NCI-H128 (cell line): ENCODE data around the gene SLC6A5.
A peak's percentile ranks its signal among the peaks of the same experiment; 100 is the strongest.

ENCODE experiments used
- DNase-seq: peaks from one replicate; lab custom pipeline; 2025; ENCODE audit not compliant: unreplicated experiment; lab: John Stamatoyannopoulos, UW

Gene SLC6A5

DNA sequence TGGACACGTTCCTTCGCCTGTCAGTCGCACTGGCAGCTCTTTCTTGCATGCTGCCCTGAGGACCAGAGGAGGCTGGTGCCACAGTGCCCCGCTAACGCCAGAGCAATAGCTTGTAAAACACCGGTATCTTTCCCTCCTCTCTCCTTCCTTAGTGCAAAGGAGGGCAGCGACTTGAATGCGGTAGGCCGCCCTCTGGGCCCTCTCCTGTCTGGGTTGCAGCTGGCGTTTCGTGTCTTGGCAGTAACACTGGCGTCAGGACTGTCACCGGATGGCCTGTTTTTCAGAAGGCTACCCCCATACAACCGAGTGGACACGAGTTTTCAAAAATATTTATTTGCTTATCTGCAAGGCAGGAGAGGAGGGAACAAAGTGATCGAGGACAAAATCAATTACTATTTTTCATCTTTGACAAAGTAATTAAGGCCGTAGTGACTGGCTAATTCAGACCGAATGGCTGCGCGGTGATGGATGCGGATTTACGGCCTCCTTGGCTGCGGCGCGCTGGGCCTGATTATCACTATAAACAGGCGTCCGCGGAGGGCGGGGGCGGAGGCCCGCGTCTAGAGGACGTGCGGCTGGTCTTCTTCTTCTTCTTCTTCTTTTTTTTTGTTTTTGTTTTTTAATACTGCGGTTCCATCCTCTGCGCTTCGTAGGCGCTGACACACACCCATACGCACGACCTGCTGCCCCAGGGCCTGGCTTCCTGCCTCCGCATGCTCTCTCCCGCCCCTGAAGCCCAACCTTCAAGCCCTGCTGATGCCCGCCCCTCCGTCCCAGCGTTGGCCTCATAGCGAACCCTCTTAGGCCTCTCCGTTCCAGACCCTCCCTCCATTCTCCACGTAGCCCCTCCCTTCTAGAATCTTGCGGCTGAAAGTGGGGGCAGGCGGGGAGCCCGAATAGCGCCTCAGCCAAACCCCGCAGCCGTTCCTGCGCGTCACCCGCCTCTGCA is 2.9 kb upstream of the SLC6A5 start:
- DNase-seq: no peak

DNA sequence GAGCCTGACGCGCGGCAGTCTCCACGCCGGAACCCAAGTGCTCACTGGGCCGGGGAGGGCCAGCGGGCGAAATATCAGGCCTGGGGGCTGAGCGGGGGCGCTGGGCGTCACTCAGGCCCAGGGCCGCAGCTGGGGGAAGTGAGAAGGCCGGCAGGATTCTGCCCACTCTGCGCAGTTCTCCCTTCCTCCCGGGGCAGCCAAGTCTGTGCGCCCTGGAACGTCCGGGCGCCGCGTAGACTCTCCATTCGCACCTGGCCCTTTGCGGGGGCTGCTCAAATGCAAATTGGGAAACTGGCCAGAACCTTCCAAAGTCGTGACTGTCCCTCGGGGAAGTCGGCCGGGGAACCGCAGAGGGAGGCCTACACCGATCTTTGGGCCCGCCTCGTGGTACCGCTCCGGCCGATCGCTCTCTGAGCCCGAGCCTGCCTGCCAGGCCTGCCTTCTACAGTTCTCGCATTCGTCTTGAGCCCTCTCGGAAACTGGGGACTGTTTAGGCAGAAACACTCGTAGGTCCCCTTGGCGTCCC is 2.2 kb upstream of the SLC6A5 start:
- no peak for DNase-seq

- no peak for DNase-seq
Observed at GRCh38 chr11:20597680-20598484, 1.5 kb upstream of the SLC6A5 start.

DNA sequence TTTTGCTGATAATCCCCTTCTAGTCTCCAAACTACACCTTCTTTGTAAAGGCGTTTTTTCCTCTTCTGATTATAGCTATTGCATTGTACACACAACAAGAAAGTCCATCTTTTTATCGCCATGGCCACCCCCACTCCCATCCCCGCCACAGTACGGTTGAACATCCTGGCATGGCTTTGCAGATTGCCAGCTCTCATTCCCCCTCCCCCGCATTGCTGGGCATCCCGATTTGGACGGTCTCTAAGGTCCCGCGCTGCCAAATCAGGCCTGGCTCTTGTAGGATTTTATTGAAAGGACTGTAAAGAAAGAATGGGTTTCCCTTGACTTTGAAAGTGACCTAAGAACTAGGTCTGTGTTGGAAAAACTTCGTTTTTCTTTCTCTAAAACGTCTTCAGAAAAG is 916 bp upstream of the SLC6A5 start:
- DNase-seq: no peak

- DNase-seq: no peak
Observed at GRCh38 chr11:20600020-20600346, 575 bp downstream of the SLC6A5 start.

DNA sequence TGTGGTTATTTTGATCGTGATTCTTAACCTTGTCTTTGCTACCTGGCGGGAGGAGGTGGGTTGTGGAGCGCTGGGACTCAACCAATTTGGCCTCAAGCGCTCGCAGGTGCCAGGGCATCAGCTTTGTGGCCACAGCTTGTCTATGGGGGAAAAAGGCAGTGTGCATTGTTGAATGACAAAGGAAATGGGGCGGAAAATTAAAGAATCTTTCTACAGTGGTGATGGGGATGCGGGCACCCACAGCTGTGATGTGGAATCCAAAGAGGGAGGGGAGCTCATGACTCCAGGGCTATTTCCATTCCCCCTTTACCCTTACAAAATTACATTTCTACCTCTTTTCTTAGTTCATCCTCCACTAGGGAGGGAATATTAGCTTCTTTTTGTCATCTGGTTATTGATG is 1.1 kb downstream of the SLC6A5 start:
- no peak for DNase-seq

GRCh38 chr11:20601221-20601914 is 2.0 kb downstream of the SLC6A5 start:
- DNase-seq: no peak

- DNase-seq: no peak
Observed at GRCh38 chr11:20604295-20604803, 4.9 kb downstream of the SLC6A5 start.

GRCh38 chr11:20604864-20605601 is 5.6 kb downstream of the SLC6A5 start:
- no peak for DNase-seq

DNA sequence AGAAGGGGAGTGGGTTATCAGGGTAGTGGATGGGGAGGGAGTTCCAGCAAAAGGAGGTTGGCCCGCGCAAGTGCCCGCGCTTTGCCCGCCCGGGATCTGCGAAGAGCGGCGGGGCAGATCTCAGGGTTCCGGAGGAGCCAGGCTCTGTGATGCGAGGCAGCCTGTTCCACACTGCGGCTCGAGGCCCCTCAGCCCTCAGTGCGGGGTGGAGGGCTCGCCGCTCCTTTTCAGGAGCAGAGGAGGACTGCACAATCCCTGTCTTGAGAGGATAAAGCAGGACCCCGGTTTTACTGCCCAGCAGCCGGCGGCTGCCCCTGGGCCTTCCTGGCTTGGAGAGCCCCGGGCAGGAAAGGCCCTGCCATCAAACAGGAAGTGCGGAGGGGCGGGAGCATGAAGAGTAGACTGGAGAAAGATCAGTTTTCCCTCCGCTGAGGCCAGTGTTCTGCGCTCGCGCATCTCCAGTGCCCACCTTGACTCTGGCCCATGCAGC is 6.2 kb downstream of the SLC6A5 start:
- no peak for DNase-seq

- DNase-seq: no peak
Observed at GRCh38 chr11:20608934-20609333, 9.5 kb downstream of the SLC6A5 start.

DNA sequence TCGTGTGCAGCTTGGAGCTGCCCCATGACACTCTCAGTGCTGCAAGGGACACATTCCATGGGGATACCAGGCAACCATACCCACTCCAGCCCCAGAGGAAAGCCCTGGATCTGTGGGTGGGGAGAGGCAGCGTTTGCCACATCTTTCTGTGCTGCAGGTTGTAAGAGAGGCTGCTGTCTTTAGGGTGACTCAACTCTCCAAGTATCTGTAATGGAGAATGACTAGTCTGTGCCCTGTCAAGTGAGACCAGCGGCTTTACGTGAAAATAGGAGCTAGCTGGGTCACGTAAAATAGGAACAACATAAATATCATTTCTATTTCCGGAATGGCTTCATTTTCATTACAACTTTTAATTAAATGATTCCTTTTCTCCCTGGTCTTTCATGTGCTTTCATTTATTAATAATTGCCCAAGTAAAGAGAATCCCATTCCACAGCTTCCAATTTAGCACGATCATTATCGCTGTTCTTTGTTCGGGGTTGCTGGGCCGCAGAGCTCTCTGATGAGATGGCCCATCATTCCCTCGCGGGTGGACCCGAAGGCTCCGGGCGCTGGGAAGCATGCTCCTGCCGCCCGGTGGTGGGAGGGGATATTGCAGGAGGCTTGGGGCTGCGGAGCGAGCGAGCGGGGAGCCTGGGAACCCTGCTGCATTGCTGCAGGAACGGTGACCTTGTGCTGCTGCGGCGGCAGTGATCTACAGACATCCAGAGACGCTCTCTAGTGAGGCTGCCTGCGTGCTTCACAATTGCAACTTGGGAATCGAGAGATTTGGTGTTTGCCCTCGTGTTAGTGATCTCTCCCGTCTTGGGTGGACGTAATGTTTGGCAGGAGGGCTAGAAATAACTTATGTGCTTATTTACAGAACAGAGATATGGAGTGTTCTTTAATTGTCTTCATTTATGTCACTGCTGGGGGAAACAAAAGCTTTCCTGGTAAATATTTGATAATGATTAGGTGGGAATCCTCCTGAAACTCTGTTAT is 10.6 kb downstream of the SLC6A5 start:
- peak; percentile 70 for DNase-seq

DNA sequence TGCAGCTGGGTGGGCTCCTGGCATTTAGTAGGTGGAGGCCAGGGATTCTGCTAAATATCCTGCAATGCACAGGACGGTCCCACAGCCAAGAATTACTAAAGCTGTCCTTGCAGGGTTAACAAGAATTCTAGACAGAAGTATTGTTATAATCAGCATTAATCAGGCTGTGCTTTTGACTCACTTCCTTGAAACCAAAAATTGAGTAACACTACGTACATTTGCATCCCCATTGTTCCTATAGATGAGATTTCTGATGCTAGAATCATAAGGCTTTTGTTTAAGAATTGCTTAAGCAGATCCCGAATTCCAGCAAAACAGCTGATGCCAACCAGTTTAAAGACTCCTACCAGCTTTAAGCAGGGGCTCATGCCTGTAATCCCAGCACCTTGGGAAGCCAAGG is 11.4 kb downstream of the SLC6A5 start:
- DNase-seq: no peak

- no peak for DNase-seq
Observed at GRCh38 chr11:20611445-20611844, 12.0 kb downstream of the SLC6A5 start.

- DNase-seq: no peak
Observed at GRCh38 chr11:20611892-20612291, 12.5 kb downstream of the SLC6A5 start.

DNA sequence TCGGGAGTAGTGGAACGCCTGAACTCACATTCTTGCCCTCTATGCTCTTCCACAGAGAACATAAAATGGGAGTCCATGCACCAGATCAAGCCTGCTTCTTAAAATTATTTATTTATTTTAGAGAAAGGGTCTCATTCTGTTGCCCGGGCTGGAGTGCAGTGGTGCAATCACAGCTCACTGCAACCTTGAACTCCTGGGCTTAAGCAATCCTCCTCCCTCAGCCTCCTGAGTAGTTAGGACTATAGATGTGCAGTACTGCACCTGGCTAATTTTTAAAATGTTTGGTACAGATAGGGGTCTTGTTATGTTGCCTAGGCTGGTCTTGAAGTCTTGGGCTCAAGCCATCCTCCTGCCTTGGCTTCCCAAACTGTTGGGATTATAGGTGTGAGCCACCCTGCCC is 13.0 kb downstream of the SLC6A5 start:
- no peak for DNase-seq

- DNase-seq: no peak
Observed at GRCh38 chr11:20616920-20617319, 17.5 kb downstream of the SLC6A5 start.

DNA sequence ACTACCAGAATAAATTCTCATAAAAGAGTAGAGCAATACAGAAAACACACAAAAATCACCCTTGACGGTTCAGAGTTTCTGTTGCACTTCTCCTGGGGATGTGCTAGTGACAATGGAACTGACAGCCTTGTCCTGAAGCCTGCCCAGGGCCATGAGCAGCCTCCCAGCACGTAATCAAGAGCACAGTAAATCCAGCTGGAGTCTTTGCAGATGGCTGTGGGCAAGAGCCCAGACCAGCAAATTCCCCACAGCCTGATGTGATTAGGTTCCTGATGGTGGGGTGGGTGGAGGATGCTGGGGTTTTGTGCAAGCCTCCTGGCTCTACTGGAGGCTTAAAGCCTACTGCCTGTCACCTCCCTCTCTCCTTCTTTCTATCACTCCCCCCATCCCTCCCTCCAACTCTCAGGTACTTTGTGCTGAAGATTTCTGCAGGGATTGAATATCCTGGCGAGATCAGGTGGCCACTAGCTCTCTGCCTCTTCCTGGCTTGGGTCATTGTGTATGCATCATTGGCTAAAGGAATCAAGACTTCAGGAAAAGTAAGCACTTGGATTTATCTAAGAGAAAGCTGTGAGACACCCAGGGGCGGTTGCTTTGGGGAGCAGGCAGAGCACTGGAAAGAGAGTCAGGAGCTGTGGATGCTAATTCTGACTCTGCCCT is 18.1 kb downstream of the SLC6A5 start:
- DNase-seq: no peak

- DNase-seq: no peak
Observed at GRCh38 chr11:20618083-20618482, 18.7 kb downstream of the SLC6A5 start.
